HepG2 (cell line): ENCODE measurements around the gene PIK3IP1. TPM values are rescaled to one million over a fixed set of nuclear protein-coding genes. Genes with fewer than 3 reads are reported as not detected.

ENCODE experiments used
- AKNA ChIP-seq: sonication (generic); formaldehyde crosslinking; IDR thresholded peaks from 2 replicates; pipeline ENCODE4 v1.4.0; 2020; ENCODE audit warnings: missing genetic modification reagents, borderline replicate concordance
- CAMTA2 ChIP-seq: sonication (generic); formaldehyde crosslinking; IDR thresholded peaks from 2 replicates; pipeline ENCODE4 v1.4.0; 2020; ENCODE audit warnings: mild to moderate bottlenecking, missing genetic modification reagents, borderline replicate concordance
- ETV6 ChIP-seq: sonication (generic); formaldehyde crosslinking; conservative IDR thresholded peaks from 2 replicates; pipeline ENCODE4 v1.4.0; 2020; ENCODE audit warnings: missing genetic modification reagents
- GATAD2A ChIP-seq: IDR thresholded peaks from 2 replicates; pipeline ENCODE4 v1.6.1; 2016
- HNRNPK ChIP-seq: fragments of 200-400 bp; formaldehyde crosslinking; IDR thresholded peaks from 2 replicates; pipeline ENCODE4 v1.6.1; 2018; ENCODE audit warnings: low read length, low read depth, moderate library complexity, mild to moderate bottlenecking; ENCODE audit not compliant: poor library complexity, severe bottlenecking
- KDM1A ChIP-seq: IDR thresholded peaks from 2 replicates; pipeline ENCODE4 v1.6.1; 2016; ENCODE audit warnings: missing compliant biosample characterization
- PAX8 ChIP-seq: sonication (generic); formaldehyde crosslinking; IDR thresholded peaks from 2 replicates; pipeline ENCODE4 v1.8.0; 2022; ENCODE audit warnings: mild to moderate bottlenecking, missing genetic modification reagents, borderline replicate concordance
- PAXIP1 ChIP-seq: sonication (generic); formaldehyde crosslinking; conservative IDR thresholded peaks from 2 replicates; pipeline ENCODE4 v1.4.0; 2020; ENCODE audit warnings: mild to moderate bottlenecking, missing genetic modification reagents, moderate library complexity
- ZC3H4 ChIP-seq: sonication (generic); formaldehyde crosslinking; IDR thresholded peaks from 2 replicates; pipeline ENCODE4 v1.4.0; 2020; ENCODE audit warnings: missing genetic modification reagents, borderline replicate concordance
- ZFAT ChIP-seq: sonication (generic); formaldehyde crosslinking; conservative IDR thresholded peaks from 2 replicates; pipeline ENCODE4 v1.8.1; 2023; ENCODE audit warnings: missing genetic modification reagents, inconsistent platforms
- ZNF12 ChIP-seq: sonication (generic); formaldehyde crosslinking; IDR thresholded peaks from 2 replicates; pipeline ENCODE4 v1.5.0; 2020; ENCODE audit warnings: missing genetic modification reagents
- ZNF510 ChIP-seq: sonication (generic); formaldehyde crosslinking; IDR thresholded peaks from 2 replicates; pipeline ENCODE4 v1.4.0; 2020; ENCODE audit warnings: low read depth, mild to moderate bottlenecking, missing genetic modification reagents
- ZNF709 ChIP-seq: sonication (generic); formaldehyde crosslinking; IDR thresholded peaks from 2 replicates; pipeline ENCODE4 v1.5.0; 2020; ENCODE audit warnings: mild to moderate bottlenecking, missing genetic modification reagents
- ZNF790 ChIP-seq: sonication (generic); formaldehyde crosslinking; IDR thresholded peaks from 2 replicates; pipeline ENCODE4 v1.8.0; 2022; ENCODE audit warnings: missing genetic modification reagents, mild to moderate bottlenecking, borderline replicate concordance
- polyA plus RNA-seq, 8 experiments: library from polyadenylated mRNA; depleted of rRNA in 3 of 8; stranded (reverse) in 7 of 8; unstranded in 1 of 8; fragments of >200 nt; fragmentation: Illumina TruSeq in 4 of 8; extraction: Trizol in 4 of 8; gene quantifications; 2 replicates each; pipeline versions ENCODE4 v1.2.1 to v1.2.3, GENCODE V29; 2011 to 2016; ENCODE audit warnings: low read depth in 4 of 8, missing spikeins in 1 of 8, mixed read lengths in 1 of 8; ENCODE audit not compliant: insufficient read depth in 1 of 8
- total RNA-seq, 5 experiments: library from RNA; depleted of rRNA; stranded (reverse); fragments of >200 nt; fragmentation: Illumina TruSeq; extraction: Trizol; gene quantifications; 2 replicates each; pipeline ENCODE4 v1.2.3, GENCODE V29; 2016; ENCODE audit warnings: low read depth in 1 of 5
- TF ChIP-seq, protein P1 (sequence below): IDR thresholded peaks from 2 replicates; pipeline ENCODE4 v1.6.1; 2016; ENCODE audit warnings: missing compliant biosample characterization, missing genetic modification reagents, borderline replicate concordance
- TF ChIP-seq, protein P2 (sequence below): sonication (generic); formaldehyde crosslinking; IDR thresholded peaks from 2 replicates; pipeline ENCODE4 v1.5.0; 2020; ENCODE audit warnings: mild to moderate bottlenecking, missing genetic modification reagents

The PIK3IP1 gene
- total and polyA plus RNA-seq, 2 of the 13 experiments (the other 11 are each of a cell fraction or from before 2014, with no cell fraction given), result 1.3 to 2.5 TPM

DNA sequence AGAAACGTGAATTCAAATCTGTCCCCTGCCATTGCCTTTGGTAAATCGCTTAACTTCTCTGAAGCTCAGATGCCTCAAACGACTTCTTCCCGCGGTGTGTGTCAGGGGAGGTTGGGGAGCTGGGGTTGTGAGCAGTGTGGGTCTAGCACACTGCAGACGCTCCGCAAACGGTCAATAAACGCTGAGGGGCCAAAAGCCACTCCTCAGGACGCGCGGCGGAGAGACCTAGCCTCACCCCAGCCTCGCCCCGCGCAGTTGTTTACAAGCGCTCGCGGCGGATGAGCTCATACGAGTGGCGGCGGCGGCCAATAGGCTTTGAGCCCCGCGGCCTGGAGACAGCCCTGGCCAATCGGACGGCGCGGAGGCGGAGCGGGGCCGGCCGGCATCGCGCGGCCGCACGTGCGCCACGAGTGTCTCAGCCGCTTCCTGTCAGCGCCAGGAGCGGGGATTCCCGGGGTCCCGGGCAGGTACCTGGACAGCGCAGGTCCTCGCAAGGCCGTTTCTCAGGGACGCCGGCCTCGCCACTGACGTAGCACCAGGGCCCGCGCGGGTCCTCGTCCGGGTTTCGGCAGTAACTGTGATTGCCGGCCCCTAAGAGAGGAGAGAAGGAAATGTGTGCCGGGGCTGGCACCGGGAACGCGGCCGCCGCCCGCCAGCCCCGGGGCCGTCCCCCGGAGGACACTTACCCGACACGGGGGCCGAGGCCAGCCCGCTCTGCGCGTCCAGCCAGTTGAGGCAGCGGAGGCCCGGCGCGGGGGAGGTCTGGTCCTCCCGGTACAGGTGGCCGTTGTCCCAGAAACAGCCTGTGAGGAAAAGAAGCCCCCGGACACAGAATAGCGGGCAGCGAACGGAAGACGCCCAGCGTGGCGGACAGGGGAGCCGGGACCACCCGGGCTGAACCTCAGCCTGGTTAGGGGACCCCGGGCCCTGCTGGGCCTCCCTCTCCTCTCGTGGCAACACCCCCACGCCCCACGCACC lies 1.5 kb downstream of the PIK3IP1 start (continued):
- TF ChIP-seq AKNA (no peak), GATAD2A (CRISPR knock-in tag) (peak; percentile 37; the same call in 1 of the 2 replicates), ZC3H4 (no peak), KDM1A (CRISPR knock-in tag) (no peak), PAXIP1 (CRISPR knock-in tag) (peak; percentile 54), ZNF790 (CRISPR knock-in tag) (no peak), ZNF510 (CRISPR knock-in tag) (no peak), HNRNPK (peak; percentile 38), PAX8 (CRISPR knock-in tag) (no peak), ZNF709 (CRISPR knock-in tag) (peak; percentile 56; the same call in 1 of the 2 replicates), ETV6 (0 out of 2 replicates have a peak, but pooled peaks have one; percentile 68), CAMTA2 (CRISPR knock-in tag) (peak; percentile 89; the same call in 1 of the 2 replicates), ZNF12 (no peak), ZFAT (CRISPR knock-in tag) (no peak)
- TF ChIP-seq, protein P1, sequence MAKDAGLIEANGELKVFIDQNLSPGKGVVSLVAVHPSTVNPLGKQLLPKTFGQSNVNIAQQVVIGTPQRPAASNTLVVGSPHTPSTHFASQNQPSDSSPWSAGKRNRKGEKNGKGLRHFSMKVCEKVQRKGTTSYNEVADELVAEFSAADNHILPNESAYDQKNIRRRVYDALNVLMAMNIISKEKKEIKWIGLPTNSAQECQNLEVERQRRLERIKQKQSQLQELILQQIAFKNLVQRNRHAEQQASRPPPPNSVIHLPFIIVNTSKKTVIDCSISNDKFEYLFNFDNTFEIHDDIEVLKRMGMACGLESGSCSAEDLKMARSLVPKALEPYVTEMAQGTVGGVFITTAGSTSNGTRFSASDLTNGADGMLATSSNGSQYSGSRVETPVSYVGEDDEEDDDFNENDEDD (CRISPR knock-in tag), result peak; percentile 92; the same call in 1 of the 2 replicates
- TF ChIP-seq, protein P2, sequence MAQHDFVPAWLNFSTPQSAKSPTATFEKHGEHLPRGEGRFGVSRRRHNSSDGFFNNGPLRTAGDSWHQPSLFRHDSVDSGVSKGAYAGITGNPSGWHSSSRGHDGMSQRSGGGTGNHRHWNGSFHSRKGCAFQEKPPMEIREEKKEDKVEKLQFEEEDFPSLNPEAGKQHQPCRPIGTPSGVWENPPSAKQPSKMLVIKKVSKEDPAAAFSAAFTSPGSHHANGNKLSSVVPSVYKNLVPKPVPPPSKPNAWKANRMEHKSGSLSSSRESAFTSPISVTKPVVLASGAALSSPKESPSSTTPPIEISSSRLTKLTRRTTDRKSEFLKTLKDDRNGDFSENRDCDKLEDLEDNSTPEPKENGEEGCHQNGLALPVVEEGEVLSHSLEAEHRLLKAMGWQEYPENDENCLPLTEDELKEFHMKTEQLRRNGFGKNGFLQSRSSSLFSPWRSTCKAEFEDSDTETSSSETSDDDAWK (CRISPR knock-in tag), result no peak
